Stimulated activated naive CD4-positive, alpha-beta T cell (primary cell): ENCODE data around the gene ZBTB4.

Experiments used
- DNase-seq, 6 experiments: peaks; one replicate each; lab custom pipeline; 2025; lab: John Stamatoyannopoulos, UW

ZBTB4 gene, protein sequence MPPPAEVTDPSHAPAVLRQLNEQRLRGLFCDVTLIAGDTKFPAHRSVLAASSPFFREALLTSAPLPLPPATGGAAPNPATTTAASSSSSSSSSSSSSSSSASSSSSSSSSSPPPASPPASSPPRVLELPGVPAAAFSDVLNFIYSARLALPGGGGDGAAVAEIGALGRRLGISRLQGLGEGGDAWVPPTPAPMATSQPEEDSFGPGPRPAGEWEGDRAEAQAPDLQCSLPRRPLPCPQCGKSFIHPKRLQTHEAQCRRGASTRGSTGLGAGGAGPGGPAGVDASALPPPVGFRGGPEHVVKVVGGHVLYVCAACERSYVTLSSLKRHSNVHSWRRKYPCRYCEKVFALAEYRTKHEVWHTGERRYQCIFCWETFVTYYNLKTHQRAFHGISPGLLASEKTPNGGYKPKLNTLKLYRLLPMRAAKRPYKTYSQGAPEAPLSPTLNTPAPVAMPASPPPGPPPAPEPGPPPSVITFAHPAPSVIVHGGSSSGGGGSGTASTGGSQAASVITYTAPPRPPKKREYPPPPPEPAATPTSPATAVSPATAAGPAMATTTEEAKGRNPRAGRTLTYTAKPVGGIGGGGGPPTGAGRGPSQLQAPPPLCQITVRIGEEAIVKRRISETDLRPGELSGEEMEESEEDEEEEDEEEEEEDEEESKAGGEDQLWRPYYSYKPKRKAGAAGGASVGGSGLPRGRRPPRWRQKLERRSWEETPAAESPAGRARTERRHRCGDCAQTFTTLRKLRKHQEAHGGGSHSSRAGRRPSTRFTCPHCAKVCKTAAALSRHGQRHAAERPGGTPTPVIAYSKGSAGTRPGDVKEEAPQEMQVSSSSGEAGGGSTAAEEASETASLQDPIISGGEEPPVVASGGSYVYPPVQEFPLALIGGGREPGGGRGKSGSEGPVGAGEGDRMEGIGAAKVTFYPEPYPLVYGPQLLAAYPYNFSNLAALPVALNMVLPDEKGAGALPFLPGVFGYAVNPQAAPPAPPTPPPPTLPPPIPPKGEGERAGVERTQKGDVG

DNA sequence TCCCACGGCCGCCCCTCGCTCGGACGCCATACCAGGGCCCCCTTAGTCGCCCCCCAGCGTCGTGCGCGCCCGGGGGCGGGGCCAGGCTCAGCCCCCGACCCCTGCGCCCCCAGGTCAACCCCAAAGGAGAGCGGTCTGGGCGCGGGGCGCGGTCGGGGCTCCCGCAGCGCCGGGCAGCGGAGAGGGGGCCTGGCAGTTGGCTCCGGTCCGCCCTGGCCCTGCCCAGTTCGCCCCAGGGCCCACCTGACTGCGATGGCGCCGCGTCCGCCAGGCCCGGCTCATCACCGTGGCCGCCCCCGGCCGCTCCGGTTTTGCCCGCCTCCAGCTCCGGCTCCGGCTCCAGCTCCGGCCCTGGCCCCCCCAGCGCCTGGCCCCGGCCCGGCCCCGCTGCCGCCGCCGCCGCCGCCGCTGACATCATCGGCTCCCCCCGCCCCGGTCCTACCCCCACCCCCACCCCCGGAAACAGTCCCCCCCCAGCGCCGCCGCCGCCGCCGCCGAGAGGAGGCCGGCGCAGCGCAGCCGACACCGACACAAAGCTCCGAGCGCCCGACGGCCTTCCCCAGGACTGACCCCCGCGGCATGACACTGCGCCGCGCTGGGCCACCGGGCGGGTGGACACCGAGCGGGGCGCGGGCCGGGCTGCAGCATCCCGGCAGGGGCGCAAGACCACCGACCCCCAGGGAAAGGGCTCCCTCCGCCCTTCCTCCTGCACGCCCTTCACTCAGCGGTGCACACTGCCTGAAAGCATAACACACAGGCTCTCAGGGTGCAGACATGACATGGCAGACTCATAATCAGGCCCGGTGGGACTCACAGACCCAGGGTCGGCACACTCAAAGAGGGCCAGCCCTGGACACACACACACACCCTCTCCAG is at the start of gene ZBTB4:
ZBTB4 (minus strand) TSS at position 419 of the 876 bp plus-strand sequence. CDS start 12,830 bp downstream, outside the sequence.
- peak; percentile 60 to 83 (median 70) for DNase-seq

DNA sequence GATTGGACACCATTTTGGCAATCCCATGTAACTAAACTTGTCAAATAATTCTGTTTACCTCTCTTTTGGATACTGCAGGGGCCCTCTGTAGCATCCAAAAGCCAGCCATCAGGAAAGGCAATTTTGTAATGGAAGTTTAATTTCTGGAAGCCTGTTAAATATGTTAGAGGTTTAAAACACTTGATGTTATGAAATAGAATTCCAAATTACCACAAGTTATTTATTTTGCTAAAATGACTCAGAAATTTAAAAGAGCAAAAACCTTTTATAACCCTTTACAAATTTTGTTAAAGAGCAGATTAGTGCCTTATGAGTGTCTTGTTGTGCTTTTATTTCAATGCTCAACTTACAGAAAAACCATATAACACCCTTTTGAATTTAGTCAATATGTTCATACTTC is 49.4 kb upstream of the ZBTB4 start:
- no peak for DNase-seq

DNA sequence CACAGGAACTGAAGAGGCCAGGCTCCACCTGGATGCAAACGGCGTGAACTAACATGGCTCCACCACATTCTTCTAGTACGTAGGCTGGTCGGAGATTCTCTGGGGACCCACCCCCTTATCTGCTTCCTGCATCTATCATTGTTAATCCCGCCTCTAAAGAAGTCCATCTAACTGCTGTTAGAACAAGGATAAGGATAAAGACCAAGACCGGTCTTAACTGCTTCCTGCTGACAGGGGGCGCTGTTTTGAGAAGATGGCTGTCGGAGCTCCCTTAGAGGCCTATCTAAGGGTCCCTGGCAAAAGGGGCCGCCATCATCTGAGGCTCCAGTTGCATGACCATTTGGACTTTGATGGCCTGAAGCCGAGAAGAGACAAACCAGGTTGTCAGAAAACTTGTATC is 43.6 kb upstream of the ZBTB4 start:
- peak in 5 of 6 experiments; percentile 23 to 57 (median 41) for DNase-seq

DNA sequence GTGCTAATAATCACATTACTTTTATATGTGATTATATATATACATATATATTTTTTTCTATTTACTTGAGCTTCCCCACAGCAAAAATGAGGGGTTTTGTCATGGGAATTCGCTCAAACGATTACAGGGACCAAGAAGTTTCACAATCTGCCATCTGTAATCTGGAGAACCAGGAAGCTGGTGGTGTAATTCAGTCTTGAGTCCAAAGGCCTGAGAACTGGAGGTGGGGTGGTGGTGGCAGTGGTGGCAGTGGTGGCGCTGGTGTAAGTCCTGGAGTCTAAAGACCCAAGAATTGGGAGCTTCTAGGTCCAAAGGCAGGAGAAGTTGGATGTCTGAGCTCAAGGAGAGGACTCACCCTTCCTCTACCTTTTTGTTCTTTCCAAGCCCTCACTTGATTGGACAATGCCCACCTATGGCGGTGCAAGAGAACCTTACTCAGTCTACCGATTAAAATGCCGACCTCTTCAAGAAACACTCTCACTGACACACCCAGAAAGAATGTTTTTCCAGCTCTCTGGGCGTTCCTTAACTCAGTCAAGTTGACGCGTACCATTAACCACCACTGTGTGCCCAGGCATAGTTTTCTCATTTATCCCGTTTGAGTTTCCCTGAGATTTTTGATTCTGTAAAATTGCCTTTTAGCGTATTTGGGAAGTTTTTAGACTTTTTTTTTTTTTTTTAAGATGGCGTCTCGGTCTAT is 36.6 kb upstream of the ZBTB4 start:
- DNase-seq, result no peak

DNA sequence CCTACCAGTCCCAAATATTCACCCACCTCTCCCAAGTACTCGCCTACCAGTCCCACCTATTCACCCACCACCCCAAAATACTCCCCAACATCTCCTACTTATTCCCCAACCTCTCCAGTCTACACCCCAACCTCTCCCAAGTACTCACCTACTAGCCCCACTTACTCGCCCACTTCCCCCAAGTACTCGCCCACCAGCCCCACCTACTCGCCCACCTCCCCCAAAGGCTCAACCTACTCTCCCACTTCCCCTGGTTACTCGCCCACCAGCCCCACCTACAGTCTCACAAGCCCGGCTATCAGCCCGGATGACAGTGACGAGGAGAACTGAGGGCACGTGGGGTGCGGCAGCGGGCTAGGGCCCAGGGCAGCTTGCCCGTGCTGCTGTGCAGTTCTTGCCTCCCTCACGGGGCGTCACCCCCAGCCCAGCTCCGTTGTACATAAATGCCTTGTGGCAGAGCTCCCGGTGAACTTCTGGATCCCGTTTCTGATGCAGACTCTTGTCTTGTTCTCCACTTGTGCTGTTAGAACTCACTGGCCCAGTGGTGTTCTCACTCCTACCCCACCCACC is 34.5 kb upstream of the ZBTB4 start:
- no peak for DNase-seq

DNA sequence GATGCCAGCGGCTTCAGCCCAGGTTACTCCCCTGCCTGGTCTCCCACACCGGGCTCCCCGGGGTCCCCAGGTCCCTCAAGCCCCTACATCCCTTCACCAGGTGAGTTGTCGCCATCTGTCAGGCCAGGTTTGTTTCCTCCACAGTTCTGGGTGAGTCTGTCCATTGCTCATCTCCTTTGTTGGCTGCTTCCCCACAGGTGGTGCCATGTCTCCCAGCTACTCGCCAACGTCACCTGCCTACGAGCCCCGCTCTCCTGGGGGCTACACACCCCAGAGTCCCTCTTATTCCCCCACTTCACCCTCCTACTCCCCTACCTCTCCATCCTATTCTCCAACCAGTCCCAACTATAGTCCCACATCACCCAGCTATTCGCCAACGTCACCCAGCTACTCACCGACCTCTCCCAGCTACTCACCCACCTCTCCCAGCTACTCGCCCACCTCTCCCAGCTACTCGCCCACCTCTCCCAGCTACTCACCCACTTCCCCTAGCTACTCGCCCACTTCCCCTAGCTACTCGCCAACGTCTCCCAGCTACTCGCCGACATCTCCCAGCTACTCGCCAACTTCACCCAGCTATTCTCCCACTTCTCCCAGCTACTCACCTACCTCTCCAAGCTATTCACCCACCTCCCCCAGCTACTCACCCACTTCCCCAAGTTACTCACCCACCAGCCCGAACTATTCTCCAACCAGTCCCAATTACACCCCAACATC is 33.6 kb upstream of the ZBTB4 start:
- DNase-seq, result no peak

DNA sequence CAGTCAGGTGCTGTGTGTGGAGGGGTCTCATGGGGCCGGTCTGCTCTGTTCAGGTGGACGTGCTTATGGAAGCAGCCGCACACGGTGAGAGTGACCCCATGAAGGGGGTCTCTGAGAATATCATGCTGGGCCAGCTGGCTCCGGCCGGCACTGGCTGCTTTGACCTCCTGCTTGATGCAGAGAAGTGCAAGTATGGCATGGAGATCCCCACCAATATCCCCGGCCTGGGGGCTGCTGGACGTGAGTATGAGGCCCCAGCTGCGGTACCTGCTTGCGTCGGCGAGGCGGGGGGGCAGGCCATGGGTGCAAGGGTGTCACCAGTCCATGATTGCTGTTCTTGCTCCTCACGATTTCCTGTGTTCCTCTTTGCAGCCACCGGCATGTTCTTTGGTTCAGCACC is 32.7 kb upstream of the ZBTB4 start:
- no peak for DNase-seq

DNA sequence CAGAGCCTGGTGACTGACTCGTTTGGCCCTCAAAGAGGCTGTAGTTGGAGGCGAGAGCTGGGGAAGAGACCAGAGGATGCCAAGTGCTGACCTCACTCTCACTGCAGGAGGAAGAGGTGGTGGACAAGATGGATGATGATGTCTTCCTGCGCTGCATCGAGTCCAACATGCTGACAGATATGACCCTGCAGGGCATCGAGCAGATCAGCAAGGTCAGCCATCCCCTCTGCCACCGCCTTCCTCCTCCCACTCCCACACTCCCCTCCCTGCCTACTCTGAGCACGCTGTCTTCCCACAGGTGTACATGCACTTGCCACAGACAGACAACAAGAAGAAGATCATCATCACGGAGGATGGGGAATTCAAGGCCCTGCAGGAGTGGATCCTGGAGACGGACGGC is 31.7 kb upstream of the ZBTB4 start:
- no peak for DNase-seq

DNA sequence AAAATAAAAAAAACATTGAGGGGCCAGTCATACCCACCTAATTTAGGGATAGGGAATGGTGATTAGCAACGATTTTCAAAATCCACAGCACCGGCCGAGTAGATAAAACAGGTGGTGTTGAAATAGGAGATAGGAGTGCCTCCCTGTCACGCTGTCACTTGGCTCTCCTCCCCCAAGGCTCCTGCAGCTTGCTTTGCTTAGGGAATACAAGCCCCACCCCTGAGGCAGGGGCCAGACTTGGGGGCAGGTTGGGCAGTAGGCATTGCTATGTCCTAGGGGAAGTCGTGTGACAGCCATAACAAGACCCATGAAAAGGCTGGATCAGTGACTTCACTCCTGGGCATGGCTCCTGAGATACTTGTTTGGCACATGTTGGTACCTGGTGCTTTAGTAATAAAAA is 30.5 kb upstream of the ZBTB4 start:
- no peak for DNase-seq

DNA sequence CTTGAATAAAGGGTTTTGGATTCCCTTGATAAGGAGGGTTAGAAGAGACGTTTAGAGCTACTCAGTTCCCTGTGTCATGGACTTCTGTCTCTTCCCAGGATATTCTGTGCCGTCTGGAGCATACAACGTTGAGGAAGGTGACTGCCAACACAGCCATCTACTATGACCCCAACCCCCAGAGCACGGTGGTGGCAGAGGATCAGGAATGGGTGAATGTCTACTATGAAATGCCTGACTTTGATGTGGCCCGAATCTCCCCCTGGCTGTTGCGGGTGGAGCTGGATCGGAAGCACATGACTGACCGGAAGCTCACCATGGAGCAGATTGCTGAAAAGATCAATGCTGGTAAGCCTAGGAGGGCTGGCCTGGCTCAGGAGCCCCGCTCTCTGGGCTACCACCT is 29.4 kb upstream of the ZBTB4 start:
- no peak for DNase-seq

DNA sequence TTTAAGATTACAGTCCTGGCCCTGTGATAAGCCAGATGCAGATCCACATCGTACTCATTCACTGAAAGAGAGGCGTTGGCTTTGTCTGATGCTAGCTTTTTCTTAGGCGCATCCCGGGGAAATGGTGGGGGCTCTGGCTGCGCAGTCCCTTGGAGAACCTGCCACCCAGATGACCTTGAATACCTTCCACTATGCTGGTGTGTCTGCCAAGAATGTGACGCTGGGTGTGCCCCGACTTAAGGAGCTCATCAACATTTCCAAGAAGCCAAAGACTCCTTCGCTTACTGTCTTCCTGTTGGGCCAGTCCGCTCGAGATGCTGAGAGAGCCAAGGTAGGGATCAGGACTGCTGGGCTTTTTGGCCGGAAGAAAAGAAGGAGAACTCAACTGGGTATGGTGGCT is 28.7 kb upstream of the ZBTB4 start:
- DNase-seq, result no peak

DNA sequence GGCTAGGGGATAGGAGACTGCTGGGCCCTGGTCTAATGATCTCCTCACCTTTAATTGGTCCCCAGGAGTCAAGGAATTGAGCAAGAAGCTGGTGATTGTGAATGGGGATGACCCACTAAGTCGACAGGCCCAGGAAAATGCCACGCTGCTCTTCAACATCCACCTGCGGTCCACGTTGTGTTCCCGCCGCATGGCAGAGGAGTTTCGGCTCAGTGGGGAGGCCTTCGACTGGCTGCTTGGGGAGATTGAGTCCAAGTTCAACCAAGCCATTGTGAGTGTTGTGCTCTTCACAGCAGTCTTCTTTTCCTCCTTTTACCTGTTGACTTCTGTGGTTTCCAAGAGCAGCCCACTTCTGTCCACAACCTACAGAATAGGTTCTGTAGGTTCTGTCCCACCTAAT is 24.1 kb upstream of the ZBTB4 start:
- no peak for DNase-seq

DNA sequence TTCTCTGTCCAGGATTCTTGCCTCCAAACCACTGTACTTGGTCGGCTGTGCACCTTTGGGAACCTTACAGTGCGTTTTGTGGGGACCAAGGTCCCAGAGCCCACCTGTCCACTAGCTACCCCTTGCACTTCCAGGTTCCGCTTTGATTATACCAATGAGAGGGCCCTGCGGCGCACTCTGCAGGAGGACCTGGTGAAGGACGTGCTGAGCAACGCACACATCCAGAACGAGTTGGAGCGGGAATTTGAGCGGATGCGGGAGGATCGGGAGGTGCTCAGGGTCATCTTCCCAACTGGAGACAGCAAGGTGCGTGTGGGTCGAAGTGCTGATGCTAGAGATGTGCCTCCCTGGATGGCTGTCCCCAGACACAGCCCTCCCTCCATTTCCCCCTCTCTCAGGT is 23.6 kb upstream of the ZBTB4 start:
- no peak for DNase-seq

DNA sequence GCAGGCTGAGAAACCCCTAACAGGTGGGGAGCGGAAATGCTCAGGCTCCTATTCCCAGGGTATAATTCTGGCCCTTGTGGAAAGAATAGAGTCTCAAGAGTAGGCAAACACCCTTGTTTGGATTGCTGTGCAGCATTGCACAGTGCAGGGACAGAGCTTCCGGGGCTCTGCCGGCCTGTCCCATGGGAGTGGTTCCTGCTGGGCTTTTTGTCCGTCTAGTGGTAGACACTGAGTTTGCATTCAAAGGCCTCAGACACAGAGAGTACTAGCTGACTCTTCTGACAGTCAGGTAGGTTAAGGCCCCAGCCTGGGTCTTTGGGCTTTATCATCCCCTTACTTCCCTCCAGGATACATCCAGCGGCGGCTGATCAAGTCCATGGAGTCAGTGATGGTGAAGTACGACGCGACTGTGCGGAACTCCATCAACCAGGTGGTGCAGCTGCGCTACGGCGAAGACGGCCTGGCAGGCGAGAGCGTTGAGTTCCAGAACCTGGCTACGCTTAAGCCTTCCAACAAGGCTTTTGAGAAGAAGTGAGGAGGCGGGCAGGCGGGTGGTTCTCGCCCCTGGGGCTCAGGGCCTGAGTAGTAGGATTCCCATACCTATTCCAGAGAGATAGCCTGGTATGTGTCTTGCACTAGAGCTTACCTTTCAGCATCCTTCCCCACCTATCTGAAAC is 22.9 kb upstream of the ZBTB4 start:
- DNase-seq, result no peak

DNA sequence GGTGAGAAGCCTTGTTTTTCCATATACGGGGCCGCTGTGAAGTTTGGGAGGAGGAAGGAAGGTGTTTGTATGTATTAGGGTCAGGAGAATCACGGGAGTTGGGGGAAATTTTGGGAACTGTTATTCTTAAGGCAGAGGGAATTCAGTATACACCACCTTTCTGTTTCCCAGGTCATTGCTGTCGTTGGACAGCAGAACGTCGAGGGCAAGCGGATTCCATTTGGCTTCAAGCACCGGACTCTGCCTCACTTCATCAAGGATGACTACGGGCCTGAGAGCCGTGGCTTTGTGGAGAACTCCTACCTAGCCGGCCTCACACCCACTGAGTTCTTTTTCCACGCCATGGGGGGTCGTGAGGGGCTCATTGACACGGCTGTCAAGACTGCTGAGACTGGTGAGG is 22.3 kb upstream of the ZBTB4 start:
- DNase-seq, result no peak

DNA sequence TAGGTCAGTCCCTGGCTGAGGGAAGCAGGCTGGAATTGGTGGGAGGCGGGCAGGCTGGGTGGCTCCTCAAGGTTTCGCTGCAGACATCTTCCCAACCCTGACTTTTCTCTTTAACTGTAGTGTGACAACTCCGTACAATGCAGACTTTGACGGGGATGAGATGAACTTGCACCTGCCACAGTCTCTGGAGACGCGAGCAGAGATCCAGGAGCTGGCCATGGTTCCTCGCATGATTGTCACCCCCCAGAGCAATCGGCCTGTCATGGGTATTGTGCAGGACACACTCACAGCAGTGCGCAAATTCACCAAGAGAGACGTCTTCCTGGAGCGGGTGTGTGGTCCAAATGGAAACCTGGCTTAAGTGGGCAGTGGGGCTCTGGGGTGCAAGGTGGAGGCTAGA is 19.7 kb upstream of the ZBTB4 start:
- no peak for DNase-seq

DNA sequence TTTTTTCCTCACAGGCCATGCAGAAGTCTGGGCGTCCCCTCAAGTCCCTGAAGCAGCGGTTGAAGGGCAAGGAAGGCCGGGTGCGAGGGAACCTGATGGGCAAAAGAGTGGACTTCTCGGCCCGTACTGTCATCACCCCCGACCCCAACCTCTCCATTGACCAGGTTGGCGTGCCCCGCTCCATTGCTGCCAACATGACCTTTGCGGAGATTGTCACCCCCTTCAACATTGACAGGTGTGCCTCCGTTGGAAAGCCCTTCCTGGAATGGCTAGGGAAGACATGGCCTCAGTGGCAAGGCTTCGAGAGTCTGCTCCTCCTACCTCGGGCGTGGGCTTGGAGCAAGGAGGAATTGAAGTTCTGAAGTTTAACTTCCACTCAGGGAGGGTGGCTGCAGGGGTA is 18.2 kb upstream of the ZBTB4 start:
- DNase-seq, result no peak

DNA sequence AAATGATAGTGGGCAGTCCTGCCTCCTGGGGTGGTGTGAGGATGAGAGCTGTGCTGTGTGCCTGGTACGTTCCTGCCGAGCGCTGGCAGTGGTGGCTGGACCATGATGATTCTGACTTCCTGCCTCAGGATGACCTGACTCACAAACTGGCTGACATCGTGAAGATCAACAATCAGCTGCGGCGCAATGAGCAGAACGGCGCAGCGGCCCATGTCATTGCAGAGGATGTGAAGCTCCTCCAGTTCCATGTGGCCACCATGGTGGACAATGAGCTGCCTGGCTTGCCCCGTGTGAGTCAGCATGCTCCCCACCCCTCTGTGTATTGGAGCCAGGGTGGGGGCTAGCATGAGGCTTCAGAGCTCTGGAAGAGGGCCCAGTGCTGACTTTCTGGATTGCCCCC is 17.8 kb upstream of the ZBTB4 start:
- no peak for DNase-seq

DNA sequence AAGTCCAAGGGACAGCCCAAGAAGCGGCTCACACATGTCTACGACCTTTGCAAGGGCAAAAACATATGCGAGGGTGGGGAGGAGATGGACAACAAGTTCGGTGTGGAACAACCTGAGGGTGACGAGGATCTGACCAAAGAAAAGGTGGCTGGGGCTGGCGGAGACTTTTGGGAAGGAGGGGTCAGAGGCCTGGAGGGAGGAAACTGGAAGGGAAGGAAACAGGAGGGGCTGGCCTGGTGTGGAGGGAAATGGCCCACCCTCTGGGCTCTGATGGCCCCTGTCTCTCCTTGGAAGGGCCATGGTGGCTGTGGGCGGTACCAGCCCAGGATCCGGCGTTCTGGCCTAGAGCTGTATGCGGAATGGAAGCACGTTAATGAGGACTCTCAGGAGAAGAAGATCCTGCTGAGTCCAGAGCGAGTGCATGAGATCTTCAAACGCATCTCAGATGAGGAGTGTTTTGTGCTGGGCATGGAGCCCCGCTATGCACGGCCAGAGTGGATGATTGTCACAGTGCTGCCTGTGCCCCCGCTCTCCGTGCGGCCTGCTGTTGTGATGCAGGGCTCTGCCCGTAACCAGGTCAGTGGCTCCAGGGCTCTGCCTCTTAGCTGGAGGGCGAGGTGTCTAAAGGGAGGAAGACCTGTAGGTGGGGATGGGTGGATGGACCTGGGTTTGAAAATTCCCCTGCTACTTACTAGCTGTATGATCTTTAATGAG is 17.2 kb upstream of the ZBTB4 start:
- no peak for DNase-seq
